ENCODE data around the gene JDP2.
A peak's percentile ranks its signal among the peaks of the same experiment; 100 is the strongest.

The JDP2 gene

DNA sequence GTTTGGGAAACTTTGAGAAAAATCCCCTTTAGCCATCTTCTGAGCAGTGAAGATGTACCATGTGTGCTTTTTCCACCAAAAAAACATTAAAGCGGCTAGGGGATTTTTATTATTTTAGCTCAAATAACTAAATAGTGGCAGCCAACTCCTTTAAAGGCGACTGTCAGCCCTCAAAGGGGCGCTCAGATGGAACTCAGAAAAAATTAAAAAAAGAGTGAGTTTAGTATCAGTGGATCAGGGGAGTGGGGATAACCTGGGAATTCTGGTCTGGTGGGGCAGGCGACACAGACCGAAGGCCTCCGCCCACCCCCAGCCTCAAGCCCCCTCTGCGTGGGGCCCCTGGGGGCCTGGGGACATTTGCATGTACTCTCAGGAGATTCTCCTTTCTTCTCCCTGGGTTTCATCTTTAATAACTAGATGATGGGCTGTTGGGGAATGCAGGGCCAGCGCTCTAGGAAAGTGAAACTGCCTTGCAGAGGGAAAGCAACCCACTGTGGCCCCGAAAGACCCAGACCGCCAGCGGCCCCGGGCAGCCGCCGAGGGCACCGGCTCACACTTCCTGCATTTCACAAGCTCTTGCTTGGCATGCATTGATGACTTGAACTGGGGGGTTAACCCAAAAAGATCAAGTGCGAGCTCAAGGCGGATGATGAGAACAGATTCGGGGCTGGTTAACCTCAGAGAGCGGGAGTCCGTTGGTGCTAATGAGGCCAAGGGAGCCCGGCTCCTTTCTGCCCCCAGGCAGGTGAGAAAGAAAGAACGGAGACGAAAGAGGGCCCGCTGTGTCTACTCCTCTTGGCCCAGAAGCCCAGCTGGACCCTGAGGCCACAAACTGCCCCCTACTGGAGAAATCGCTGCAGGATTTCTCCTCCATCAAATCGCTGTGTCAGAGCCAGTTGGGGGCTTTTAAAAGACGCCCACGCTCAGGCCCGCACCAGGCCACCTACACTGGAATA, 87.1 kb downstream of the JDP2 start:
- DNase-seq (ENCODE audit: low read depth) = no peak

DNA sequence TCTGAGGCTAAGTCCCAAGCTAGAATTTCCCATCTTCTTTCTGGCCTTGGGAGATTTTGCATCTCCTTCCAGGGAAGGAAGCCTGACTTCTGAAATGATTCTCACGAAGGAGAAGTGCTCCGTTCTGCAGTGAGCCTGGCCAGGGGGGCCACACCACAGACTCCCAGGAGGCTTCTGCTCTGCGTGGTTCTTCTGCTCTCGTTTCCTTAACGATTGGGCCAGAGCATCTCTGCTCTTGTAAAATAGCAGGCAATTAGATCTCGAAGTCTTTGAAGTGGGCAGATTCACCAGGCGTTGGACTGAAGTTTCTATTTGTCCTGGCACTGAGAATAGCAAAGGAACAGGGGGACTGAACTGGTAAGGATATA, 87.8 kb downstream of the JDP2 start:
- DNase-seq (ENCODE audit: low read depth) = no peak

GRCh38 chr14:75518625-75519024, 90.8 kb downstream of the JDP2 start:
- no peak for DNase-seq (ENCODE audit: low read depth)

GRCh38 chr14:75519394-75519793, 91.6 kb downstream of the JDP2 start:
- no peak for DNase-seq (ENCODE audit: low read depth)

GRCh38 chr14:75519826-75520728, 92.3 kb downstream of the JDP2 start:
- DNase-seq (ENCODE audit: low read depth) = no peak

DNA sequence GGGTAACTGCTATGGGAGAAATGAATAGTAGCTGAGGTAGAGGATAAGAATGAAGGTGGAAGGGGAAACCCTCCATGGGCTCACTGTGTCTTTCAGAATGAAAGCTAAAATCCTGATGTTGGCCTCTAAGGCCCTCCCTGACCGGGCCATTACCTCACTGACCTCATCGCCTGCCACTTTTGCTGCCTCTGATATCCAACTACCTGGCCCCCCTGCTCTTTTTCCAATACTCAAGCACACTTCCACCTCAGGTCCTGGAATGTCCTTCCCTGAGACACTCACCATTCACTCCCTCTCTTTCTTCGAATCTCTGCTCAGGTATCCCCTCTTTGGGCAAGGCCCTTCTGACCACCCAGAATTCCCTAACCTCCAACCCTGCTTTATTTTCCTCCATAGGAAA, 93.0 kb downstream of the JDP2 start:
- DNase-seq (ENCODE audit: low read depth) = no peak

DNA sequence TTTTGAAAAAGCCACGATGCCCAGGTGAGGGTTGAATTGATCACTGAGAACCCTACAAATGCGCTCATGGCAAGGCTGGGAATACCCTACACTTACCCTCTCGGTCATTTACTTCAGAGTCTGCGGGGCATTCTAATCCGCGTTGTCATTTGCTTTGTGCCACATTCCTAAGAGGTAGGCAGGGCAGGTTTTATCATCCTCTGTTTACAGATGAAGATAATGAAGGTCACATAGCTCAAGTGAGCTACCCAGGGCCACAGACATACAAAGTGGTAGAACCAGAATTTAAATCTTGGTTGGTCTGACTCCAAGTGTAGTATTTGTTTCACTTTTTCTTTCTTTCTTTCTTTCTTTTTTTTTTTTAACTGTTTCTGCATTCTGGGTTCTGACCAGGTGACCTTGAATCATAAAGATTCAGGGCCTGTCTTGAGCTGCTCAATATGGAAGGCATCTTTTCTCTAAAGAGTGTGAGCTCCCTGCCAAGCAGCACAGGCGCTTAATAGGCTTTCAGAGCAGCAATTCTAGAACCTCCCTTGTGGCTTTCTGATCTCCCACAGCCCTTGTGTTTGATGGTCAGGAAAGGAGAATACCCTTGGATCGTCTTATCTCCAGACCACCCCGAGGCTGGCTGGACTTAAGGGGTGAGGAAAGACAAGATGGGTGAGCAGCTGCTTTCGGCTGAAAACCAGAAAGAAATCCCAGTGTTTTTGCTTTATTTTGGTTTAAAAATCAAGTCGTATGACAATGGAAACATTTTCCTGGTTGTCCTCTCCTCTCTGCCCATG, 93.8 kb downstream of the JDP2 start:
- DNase-seq (ENCODE audit: low read depth) = no peak

DNA sequence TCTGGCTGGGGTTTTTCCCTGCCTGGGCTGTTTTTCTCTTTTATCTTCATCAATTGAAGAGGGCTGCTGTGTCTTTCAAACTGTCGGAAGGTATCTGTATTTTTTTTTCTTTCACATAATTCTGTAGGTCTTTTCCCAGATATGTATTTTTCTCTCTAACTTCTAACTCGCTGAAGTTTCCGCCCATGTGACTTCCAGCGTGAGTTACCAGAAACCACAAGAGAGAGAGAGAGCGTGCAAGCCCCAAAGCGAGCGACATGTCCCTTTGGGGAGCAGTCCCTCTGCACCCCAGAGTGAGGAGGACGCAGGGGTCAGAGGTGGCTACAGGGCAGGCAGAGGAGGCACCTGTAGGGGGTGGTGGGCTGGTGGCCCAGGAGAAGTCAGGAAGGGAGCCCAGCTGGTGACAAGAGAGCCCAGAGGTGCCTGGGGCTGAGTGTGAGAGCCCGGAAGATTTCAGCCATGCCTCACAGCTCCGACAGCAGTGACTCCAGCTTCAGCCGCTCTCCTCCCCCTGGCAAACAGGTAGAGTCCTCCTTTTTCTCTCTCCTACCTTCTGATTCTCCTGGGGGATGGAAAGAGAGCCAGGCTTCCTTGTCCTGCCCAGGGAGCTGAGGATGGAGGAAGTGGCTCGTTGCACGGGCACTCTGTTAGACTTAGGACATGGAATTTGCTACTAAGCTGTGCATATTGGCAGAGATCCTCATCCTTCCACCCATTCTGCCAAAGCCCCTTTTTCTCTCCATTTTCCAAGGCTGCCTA, 94.6 kb downstream of the JDP2 start, which contains the start of gene BATF:
Gene BATF (plus strand): TSS at position 246 of the 759 bp plus-strand sequence. CDS start 214 bp downstream, at position 460.
- peak; percentile 61 for DNase-seq (ENCODE audit: low read depth)

- no peak for DNase-seq (ENCODE audit: low read depth)
Measured at GRCh38 chr14:75522983-75523318, 95.1 kb downstream of the JDP2 start.
